Fibroblast of pulmonary artery (primary cell): ENCODE measurements around the gene SOX6.

ENCODE experiments used
- DNase-seq: peaks from one replicate; pipeline ENCODE4 v3.0.0-alpha.2; 2010; ENCODE audit warnings: low read depth
- H3K4me3 ChIP-seq: replicated peaks from 2 replicates; pipeline ENCODE4 v1.5.1; 2011; ENCODE audit warnings: low read depth, mild to moderate bottlenecking, control low read depth, low read length, moderate library complexity
- CTCF ChIP-seq: IDR thresholded peaks from 2 replicates; pipeline ENCODE4 v1.5.1; 2011; ENCODE audit warnings: mild to moderate bottlenecking, control low read depth, low read length, inconsistent platforms; ENCODE audit errors: missing control alignments

SOX6 gene

GRCh38 chr11:16311831-16312230, 44.5 kb downstream of the SOX6 start:
- no peak for TF ChIP-seq CTCF
- H3K4me3 ChIP-seq = no peak overlapping the region
- DNase-seq = no peak

- no peak overlapping the region for H3K4me3 ChIP-seq
- DNase-seq = no peak
- TF ChIP-seq CTCF = no peak
Observed at GRCh38 chr11:16310943-16311342, 45.4 kb downstream of the SOX6 start.

- no peak for DNase-seq
Observed at GRCh38 chr11:16309226-16309625, 47.1 kb downstream of the SOX6 start.

GRCh38 chr11:16301462-16301861, 54.9 kb downstream of the SOX6 start:
- no peak overlapping the region for H3K4me3 ChIP-seq
- no peak for DNase-seq
- TF ChIP-seq CTCF = no peak

More at GRCh38 chr11:16309226-16309625, 47.1 kb downstream of the SOX6 start:
- H3K4me3 ChIP-seq = no peak overlapping the region
- no peak for TF ChIP-seq CTCF

- H3K4me3 ChIP-seq = no peak overlapping the region
- no peak for DNase-seq
- TF ChIP-seq CTCF = no peak
Observed at GRCh38 chr11:16299884-16300782, 56.2 kb downstream of the SOX6 start.

GRCh38 chr11:16299390-16299789, 57.0 kb downstream of the SOX6 start:
- TF ChIP-seq CTCF = no peak
- DNase-seq = no peak
- no peak overlapping the region for H3K4me3 ChIP-seq

- H3K4me3 ChIP-seq = no peak overlapping the region
- no peak for TF ChIP-seq CTCF
- no peak for DNase-seq
Observed at GRCh38 chr11:16297332-16297731, 59.0 kb downstream of the SOX6 start.
